GM12874 (cell line): ENCODE results near the gene RASSF4.

Experiments
- CTCF ChIP-seq: IDR thresholded peaks from 2 replicates; pipeline ENCODE4 v1.5.1; 2011; ENCODE audit warnings: low read depth, mild to moderate bottlenecking, control low read depth, low read length, moderate library complexity; ENCODE audit not compliant: insufficient read depth

Gene RASSF4

GRCh38 chr10:44950326-44951225 lies 9.0 kb upstream of the RASSF4 start:
- no peak for TF ChIP-seq CTCF

GRCh38 chr10:44951576-44952226 lies 7.9 kb upstream of the RASSF4 start:
- no peak for TF ChIP-seq CTCF

GRCh38 chr10:44952779-44953231 lies 6.8 kb upstream of the RASSF4 start:
- TF ChIP-seq CTCF, result no peak

GRCh38 chr10:44954042-44954441 lies 5.6 kb upstream of the RASSF4 start:
- TF ChIP-seq CTCF, result no peak

- no peak for TF ChIP-seq CTCF
Measured at GRCh38 chr10:44954962-44955361, 4.6 kb upstream of the RASSF4 start.

GRCh38 chr10:44955413-44956070 lies 4.1 kb upstream of the RASSF4 start:
- TF ChIP-seq CTCF, result no peak

- no peak for TF ChIP-seq CTCF
Measured at GRCh38 chr10:44956226-44956625, 3.4 kb upstream of the RASSF4 start.
